Activated naive CD8-positive, alpha-beta T cell treated with anti-CD3 and anti-CD28 coated beads, Interleukin-2, amount 10 ng/mL, durations not matched to agents 7 days and 5 days (primary cell): Measurements from ENCODE around the gene KDM4D. TPM values are rescaled to one million over a fixed set of nuclear protein-coding genes. Genes with fewer than 3 reads are reported as not detected.
A peak's percentile ranks its signal among the peaks of the same experiment; 100 is the strongest.
"Not testable (repeated sequence)": the region's sequence is repeated elsewhere in the genome, so short reads cannot be mapped to it uniquely, and the experiment has no call there.

ENCODE experiments used
- ATAC-seq: fragments of 150-1000 bp; cut with Tn5 transposase; one replicate; pipeline ENCODE4 v1.10.0; 2021; ENCODE audit warnings: low read depth, moderate library complexity
- POLR2A ChIA-PET: fragments of 350-600 bp; sonication (Branson Sonifier 250); formaldehyde crosslinking; loops from one replicate; lab custom pipeline; 2021; ENCODE audit warnings: antibody characterized with exemption; lab: Charles Lee
- DNase-seq: peaks from one replicate; pipeline ENCODE4 v3.0.0; 2021
- H3K27ac Mint-ChIP-seq: one replicate; pipeline ENCODE4 v1.8.0; 2022; ENCODE audit warnings: mild to moderate bottlenecking, mixed read lengths
- H3K27me3 Mint-ChIP-seq: one replicate; pipeline ENCODE4 v1.8.0; 2022; ENCODE audit warnings: mild to moderate bottlenecking, moderate library complexity, mixed read lengths
- H3K36me3 Mint-ChIP-seq: one replicate; pipeline ENCODE4 v1.8.0; 2021; ENCODE audit warnings: mild to moderate bottlenecking, mixed read lengths
- H3K4me1 Mint-ChIP-seq: one replicate; pipeline ENCODE4 v1.8.0; 2021; ENCODE audit warnings: mixed read lengths
- H3K4me3 Mint-ChIP-seq: one replicate; pipeline ENCODE4 v1.8.0; 2022; ENCODE audit warnings: mild to moderate bottlenecking, moderate library complexity, mixed read lengths
- H3K9me3 Mint-ChIP-seq: one replicate; pipeline ENCODE4 v1.8.0; 2021; ENCODE audit warnings: mixed read lengths
- total RNA-seq, 2 experiments: library from RNA; stranded (reverse); gene quantifications; one replicate each; pipeline ENCODE4 v1.2.3, GENCODE V29; 2021

Gene KDM4D
- total RNA-seq, 2 experiments from 2014 or later = 1.3 to 1.7 TPM

- H3K27me3 Mint-ChIP-seq, H3K4me3 Mint-ChIP-seq, H3K27ac Mint-ChIP-seq, ATAC-seq, H3K9me3 Mint-ChIP-seq, POLR2A ChIA-PET, DNase-seq, H3K36me3 Mint-ChIP-seq, H3K4me1 Mint-ChIP-seq: not testable (repeated sequence)
These were observed 48.0 kb downstream of the KDM4D start for GRCh38 chr11:95021468-95021867.

- ATAC-seq (no peak), DNase-seq (no peak)
- Mint-ChIP-seq H3K36me3 (no peaks in the 10 kb centered on the region), H3K9me3 (no peaks in the 10 kb centered on the region), H3K4me1 (no peaks in the 10 kb centered on the region), H3K4me3 (no peak within 1 kb of the TSS), H3K27ac (no peak within 1 kb of the TSS), H3K27me3 (peaks cover 5% of the 10 kb centered on the region)
- POLR2A ChIA-PET = no interaction called here
These were observed 51.4 kb downstream of the KDM4D start, which contains the start of gene KDM4E for GRCh38 chr11:95024958-95025357. TSS of gene KDM4E (plus strand) at chr11:95025258. CDS start at chr11:95025558, 300 bp downstream.

GRCh38 chr11:95025594-95025993 lies 52.1 kb downstream of the KDM4D start:
- H3K9me3 Mint-ChIP-seq, H3K4me1 Mint-ChIP-seq, ATAC-seq, H3K27ac Mint-ChIP-seq, DNase-seq, POLR2A ChIA-PET, H3K4me3 Mint-ChIP-seq, H3K36me3 Mint-ChIP-seq, H3K27me3 Mint-ChIP-seq: not testable (repeated sequence)

GRCh38 chr11:95028357-95028756 lies 54.8 kb downstream of the KDM4D start:
- Mint-ChIP-seq H3K27ac (no peak overlapping the region), H3K36me3 (no peaks in the 10 kb centered on the region), H3K9me3 (no peaks in the 10 kb centered on the region), H3K4me3 (no peak overlapping the region), H3K27me3 (peaks cover 10% of the 10 kb centered on the region), H3K4me1 (no peaks in the 10 kb centered on the region)
- ATAC-seq (no peak), DNase-seq (no peak)
- POLR2A ChIA-PET = interaction anchor here (0.7 kb wide), 1 partner anchor 122 kb away, joined by 3 read pairs; no protein-coding TSS in a partner anchor

GRCh38 chr11:95033051-95033450 lies 59.5 kb downstream of the KDM4D start:
- no peaks in the 10 kb centered on the region for H3K9me3 Mint-ChIP-seq
- no peak overlapping the region for H3K27ac Mint-ChIP-seq
- POLR2A ChIA-PET = no interaction called here
- ATAC-seq (no peak), DNase-seq (no peak)
- H3K4me3 Mint-ChIP-seq = no peak overlapping the region
- no peaks in the 10 kb centered on the region for H3K36me3 Mint-ChIP-seq
- H3K4me1 Mint-ChIP-seq = no peaks in the 10 kb centered on the region
- H3K27me3 Mint-ChIP-seq = peaks cover 36% of the 10 kb centered on the region

- H3K4me3 Mint-ChIP-seq = no peak overlapping the region
- no peak overlapping the region for H3K27ac Mint-ChIP-seq
- H3K9me3 Mint-ChIP-seq = no peaks in the 10 kb centered on the region
- no peaks in the 10 kb centered on the region for H3K36me3 Mint-ChIP-seq
- no peak for DNase-seq
- no peaks in the 10 kb centered on the region for H3K4me1 Mint-ChIP-seq
- H3K27me3 Mint-ChIP-seq = peaks cover 38% of the 10 kb centered on the region
- ATAC-seq = no peak
- POLR2A ChIA-PET = no interaction called here
These were observed 61.8 kb downstream of the KDM4D start for GRCh38 chr11:95035316-95035715.

GRCh38 chr11:95037356-95038035 lies 64.0 kb downstream of the KDM4D start:
- POLR2A ChIA-PET, H3K9me3 Mint-ChIP-seq, H3K27ac Mint-ChIP-seq, H3K36me3 Mint-ChIP-seq, H3K4me1 Mint-ChIP-seq: not testable (repeated sequence)
- ATAC-seq (peak; percentile 52), DNase-seq (peak; percentile 41)
- H3K27me3 Mint-ChIP-seq = peaks cover 38% of the 10 kb centered on the region
- peak overlapping the region; percentile 2 for H3K4me3 Mint-ChIP-seq

- Mint-ChIP-seq H3K27ac (no peak overlapping the region), H3K4me1 (no peaks in the 10 kb centered on the region), H3K27me3 (peaks cover 38% of the 10 kb centered on the region), H3K4me3 (no peak overlapping the region), H3K9me3 (no peaks in the 10 kb centered on the region), H3K36me3 (no peaks in the 10 kb centered on the region)
- POLR2A ChIA-PET = no interaction called here
- no peak for DNase-seq
- ATAC-seq = no peak
These were observed 68.7 kb downstream of the KDM4D start for GRCh38 chr11:95042239-95042638.

- H3K4me3 Mint-ChIP-seq = no peak overlapping the region
- no peak overlapping the region for H3K27ac Mint-ChIP-seq
- no peaks in the 10 kb centered on the region for H3K4me1 Mint-ChIP-seq
- DNase-seq (no peak), ATAC-seq (no peak)
- POLR2A ChIA-PET = no interaction called here
- H3K36me3 Mint-ChIP-seq = no peaks in the 10 kb centered on the region
- no peaks in the 10 kb centered on the region for H3K9me3 Mint-ChIP-seq
- peaks cover 40% of the 10 kb centered on the region for H3K27me3 Mint-ChIP-seq
These were observed 69.4 kb downstream of the KDM4D start for GRCh38 chr11:95042906-95043305.

- ATAC-seq (no peak), DNase-seq (no peak)
- H3K9me3 Mint-ChIP-seq = no peaks in the 10 kb centered on the region
- H3K36me3 Mint-ChIP-seq = no peaks in the 10 kb centered on the region
- H3K4me1 Mint-ChIP-seq = no peaks in the 10 kb centered on the region
- POLR2A ChIA-PET = no interaction called here
- H3K27me3 Mint-ChIP-seq = peaks cover 40% of the 10 kb centered on the region
- no peak overlapping the region for H3K4me3 Mint-ChIP-seq
- H3K27ac Mint-ChIP-seq = no peak overlapping the region
These were observed 70.5 kb downstream of the KDM4D start for GRCh38 chr11:95044010-95044409.

GRCh38 chr11:95045812-95046211 lies 72.3 kb downstream of the KDM4D start:
- POLR2A ChIA-PET = interaction anchor here (0.6 to 1.3 kb wide), 2 partner anchors 21 to 22 kb away, joined by 3 read pairs; partner anchors contain the start of gene SRSF8
- H3K27me3 Mint-ChIP-seq = peaks cover 44% of the 10 kb centered on the region
- H3K4me3 Mint-ChIP-seq = no peak overlapping the region
- no peaks in the 10 kb centered on the region for H3K4me1 Mint-ChIP-seq
- no peak for DNase-seq
- H3K36me3 Mint-ChIP-seq = no peaks in the 10 kb centered on the region
- H3K27ac Mint-ChIP-seq = no peak overlapping the region
- ATAC-seq = no peak
- no peaks in the 10 kb centered on the region for H3K9me3 Mint-ChIP-seq

Other genes starting within 250 kb of the KDM4D start
- gene AMOTL1, start 205.4 kb upstream of the KDM4D start, total RNA-seq = 1 to 10 TPM; 4.4 to 4.8 TPM
- gene CWC15, start 153 bp upstream of the KDM4D start, total RNA-seq = 10 to 100 TPM; 80.7 to 83.0 TPM
- not detected for gene KDM4E, start 51.5 kb downstream of the KDM4D start, total RNA-seq
- gene KDM4F, start 75.7 kb downstream of the KDM4D start, total RNA-seq = not detected
- 10 to 100 TPM; 45.1 to 55.8 TPM for gene SRSF8, start 93.2 kb downstream of the KDM4D start, total RNA-seq
- 10 to 100 TPM; 23.8 TPM for gene ENDOD1, start 116.1 kb downstream of the KDM4D start, total RNA-seq